Stimulated activated CD4-positive, alpha-beta T cell treated with anti-CD3 and anti-CD28 coated beads, Interleukin-15, amount 100 ng/mL, for 1 hour (primary cell): ENCODE data around the gene MICAL2.

Source experiments
- DNase-seq, 2 donors: peaks; one replicate each; pipeline ENCODE4 v3.0.0-alpha.2; 2020; ENCODE audit warnings: low read depth in 1 of 2, low spot score in 1 of 2

The MICAL2 gene

GRCh38 chr11:12266132-12266531 is 155.7 kb downstream of the MICAL2 start:
- no peak for DNase-seq

- no peak for DNase-seq
These were observed 156.6 kb downstream of the MICAL2 start for GRCh38 chr11:12266943-12267342.

- no peak for DNase-seq
These were observed 157.5 kb downstream of the MICAL2 start for GRCh38 chr11:12267921-12268320.

- no peak for DNase-seq
These were observed 158.7 kb downstream of the MICAL2 start for GRCh38 chr11:12269104-12269441.

GRCh38 chr11:12269446-12270214 is 159.2 kb downstream of the MICAL2 start:
- no peak for DNase-seq

GRCh38 chr11:12270215-12270797 is 159.9 kb downstream of the MICAL2 start:
- DNase-seq, result no peak

DNA sequence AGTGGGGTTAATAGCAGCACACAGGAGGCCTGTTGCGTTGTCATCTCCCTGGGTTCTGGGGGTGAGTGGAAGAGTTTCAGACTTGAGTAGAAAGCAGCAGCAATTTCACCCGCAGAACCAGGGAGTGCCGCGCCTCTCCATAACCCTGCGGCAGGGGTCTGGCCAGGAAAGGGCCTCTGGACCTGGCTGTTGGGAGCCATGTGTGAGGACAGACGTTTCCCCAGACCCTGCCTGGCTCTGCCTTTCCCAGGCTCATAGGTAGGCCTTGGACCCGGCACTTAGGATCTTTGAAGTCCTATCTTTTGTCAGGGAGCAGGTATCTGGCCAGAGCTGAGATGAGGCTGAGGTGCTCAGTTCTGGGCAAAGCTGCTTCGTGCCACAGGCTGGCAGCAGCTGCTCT is 160.4 kb downstream of the MICAL2 start:
- DNase-seq, result no peak

DNA sequence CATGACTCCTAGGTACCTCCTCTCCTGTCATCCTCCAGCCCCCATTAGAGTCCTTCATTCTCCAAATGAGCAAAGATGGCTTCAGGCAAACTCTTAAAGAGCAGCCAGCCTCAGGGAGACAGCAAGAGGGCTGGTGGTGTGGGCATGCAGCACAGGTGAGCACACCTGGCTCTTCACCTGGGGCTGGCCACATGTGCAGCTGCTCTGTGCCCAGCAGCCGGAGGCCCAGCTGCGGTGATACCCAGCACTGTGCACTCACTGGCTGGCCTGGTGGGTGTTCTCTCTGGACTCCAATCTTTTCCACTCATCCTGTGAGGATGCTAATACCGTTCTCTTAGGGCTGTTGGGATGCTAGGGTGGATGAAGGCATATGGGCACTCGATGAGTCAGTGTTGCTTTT is 160.9 kb downstream of the MICAL2 start:
- DNase-seq, result no peak

DNA sequence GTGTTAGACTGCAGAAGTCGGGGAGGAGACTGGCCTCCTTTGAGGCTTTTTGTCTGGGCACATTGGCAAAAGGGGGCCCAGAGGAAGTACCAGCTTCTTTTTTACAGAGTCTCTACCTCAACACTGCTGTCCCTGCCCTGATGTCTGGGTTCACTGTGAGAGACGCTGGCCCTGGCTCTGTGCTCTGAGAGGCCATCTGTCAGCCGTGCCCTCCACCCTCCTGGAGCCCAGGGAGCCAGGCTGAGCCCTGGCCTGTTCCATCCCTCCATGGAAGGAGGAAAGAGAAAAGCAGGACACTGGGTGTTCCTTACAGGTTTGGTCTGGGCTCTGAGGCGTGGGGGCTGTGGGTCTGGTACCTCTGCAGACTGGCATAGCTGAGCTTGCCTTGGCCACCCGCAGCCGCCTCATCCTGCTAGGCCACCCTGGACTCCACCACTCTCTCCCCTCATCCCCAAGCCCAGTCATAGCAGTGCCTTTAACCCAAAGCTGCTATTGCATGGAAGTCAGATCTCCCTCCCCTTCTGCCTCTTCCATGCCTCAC is 161.5 kb downstream of the MICAL2 start:
- no peak for DNase-seq

DNA sequence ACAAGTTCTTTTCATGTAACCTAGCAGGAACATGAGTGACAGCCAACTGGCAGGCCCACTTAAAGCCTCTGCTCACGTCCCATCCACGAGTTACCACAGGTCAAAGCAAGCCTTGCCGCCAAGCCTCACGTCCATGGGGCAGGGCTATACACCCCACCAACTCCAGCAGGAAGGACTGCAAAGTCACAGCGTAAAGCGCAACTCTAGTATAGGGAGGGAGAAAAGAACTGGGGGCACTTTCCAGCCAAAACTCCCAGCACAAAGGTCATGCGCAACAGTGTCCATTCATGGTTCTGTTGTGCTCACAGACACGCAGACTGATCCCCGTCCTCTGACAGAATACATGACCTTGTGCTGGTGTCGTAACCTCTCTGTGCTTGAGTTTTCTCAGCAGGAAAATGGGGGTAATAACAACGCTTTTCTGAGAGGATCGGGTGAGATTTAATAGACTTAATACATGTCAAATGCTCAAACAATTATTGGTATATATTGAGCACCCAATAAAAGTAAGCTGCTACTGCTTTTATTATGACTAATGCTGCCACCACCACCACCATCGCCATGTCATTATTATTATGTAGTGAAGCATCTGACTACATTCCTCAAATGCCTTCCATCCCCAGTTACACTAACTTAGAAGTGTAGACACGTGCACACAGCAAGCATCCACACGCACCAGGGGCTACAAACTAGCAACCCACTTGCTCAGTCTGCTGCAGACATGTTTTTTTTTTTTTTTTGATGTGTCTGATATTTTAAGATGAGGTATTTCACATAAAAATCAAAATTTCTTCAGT is 162.6 kb downstream of the MICAL2 start:
- no peak for DNase-seq

GRCh38 chr11:12273618-12273995 is 163.2 kb downstream of the MICAL2 start:
- no peak for DNase-seq

DNA sequence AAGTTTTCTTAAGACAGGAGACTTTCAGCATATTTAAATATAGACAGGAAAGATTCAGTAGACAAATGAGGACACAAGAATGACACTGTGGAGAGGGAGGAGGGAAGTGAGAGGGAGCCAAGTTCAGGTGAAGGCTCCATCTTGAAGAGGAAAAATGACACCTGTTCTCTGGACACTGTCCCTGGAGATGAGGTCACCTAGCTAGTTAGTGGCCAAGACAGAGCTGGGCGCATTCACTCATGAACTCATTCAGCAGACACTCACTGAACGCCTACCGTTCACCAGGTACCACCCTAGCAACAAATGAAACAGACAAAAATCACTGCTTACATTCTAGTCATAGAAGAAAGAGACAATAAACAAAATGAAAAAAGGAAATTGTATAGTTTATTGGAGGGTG is 163.7 kb downstream of the MICAL2 start:
- no peak for DNase-seq

DNA sequence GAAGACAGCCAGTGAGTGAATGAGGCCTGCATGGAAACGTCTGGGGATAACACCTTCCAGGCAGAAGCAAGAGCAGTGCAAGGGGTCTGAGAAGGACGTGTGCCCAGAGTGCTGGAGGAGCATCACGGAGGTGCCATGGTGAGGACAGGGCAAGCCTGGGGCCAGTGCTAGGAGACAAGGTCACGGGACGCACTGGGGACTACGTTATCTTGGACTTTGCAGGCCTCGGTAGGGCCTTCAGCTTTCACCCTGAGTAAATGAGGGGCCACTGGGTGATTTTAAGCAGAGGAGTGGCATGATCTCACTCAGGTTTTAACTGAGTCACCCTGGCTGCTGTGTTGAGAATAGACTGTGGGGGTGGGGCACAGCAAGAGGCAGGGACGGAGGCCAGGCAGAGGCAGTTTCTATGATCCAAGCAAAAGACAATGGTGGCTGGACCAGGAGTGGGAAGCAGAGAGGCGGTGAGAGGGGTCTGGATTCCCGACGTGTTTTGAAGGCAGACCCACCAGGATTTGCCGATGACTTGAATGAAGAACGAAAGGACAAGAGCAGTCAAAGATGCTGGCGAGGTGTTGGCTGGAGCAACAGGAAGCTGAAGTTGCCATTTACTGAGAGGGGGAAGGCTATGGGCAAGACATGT is 164.3 kb downstream of the MICAL2 start:
- no peak for DNase-seq

- DNase-seq, result no peak
These were observed 165.4 kb downstream of the MICAL2 start for GRCh38 chr11:12275818-12276217.

DNA sequence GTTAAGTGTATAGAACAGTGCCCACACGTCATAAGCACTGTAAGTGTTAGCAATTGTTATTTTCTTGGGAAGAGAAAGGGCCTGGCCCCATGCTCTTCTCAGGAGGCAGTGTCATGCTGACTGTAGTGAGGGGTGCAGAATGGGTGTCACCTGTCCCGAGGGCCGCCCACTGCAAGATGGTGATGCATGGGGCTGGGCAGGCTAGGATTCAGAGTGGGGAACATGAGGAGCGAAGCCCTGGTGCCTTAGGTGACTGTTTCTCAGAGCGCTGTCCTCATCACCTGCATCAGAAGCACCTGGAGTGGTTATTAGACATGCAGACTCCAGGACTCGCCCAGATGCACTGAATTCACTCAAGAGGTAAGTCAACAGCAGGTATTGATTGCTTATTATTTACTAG is 166.0 kb downstream of the MICAL2 start:
- DNase-seq, result no peak

DNA sequence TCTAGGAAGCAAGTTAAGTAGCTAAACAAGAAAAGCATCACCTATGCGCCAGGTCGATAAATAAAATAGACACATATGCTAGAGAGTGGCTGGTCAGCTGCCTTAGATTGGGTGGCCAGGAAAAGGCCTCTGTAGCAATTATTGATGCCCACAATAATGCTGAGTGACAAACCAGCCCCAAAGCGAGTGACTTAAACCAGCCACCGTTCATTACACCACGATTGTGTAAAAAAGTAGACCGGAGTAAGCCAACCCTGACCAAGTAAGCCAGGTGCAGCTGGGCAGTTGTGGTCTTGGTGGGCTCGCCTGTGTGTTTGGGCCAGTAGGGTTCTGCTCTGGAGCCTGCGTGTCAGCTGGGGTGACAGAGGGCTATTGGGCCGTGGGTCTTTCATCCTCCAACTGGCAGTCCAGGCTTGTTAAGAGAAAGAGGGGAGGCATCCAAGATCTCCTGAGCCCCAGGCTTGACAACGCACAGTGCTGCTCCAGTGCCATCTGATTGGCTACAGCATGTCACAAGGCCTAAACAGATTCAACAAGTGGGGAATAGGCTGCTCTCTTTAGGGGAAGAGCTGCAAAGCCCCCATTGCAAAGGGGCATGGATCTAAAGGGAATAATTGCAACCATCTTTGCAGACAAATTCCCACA is 166.6 kb downstream of the MICAL2 start:
- no peak for DNase-seq

DNA sequence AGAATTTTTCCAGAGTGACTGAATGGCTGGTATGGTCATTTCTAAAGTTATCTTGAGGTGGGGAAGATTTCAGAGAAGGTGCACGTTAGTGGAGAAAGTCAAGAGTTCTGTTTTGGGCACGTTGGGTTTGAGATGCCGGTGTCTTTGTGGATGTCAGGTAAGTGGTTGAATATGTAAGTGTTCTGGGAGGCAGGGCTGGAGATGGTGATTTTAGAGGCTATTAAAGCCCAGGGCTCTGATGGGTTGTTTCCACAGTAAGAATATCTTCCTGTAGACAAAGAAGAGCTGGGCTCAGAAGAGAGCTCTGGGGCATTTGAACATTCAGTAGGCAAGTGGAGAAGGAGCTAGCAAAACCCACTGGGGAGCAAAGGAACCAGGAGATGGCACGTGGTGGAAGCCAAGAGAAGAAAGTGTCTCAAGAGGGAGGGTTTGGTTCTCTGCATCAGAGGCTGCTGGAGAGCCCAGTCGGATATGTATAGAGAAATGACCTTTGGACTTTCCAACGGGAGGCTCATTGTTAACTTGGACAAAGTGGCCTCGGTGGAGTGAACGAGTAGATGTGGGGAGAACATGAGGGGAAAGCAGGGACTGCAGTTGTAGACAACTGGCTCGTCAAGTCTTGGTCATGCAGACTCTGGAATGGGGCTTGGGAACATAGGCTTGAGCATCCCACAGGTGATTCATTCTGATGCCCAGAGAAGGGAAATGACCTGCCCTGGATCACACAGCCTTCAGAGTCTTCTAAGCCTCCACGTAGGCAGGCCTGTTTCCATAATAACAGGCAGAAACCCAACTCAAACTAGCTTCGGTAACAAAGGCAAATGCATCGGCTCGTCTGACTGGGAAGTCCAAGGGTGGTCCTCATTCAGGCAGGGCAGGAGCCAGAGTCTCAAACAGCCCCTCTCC is 168.6 kb downstream of the MICAL2 start:
- no peak for DNase-seq

DNA sequence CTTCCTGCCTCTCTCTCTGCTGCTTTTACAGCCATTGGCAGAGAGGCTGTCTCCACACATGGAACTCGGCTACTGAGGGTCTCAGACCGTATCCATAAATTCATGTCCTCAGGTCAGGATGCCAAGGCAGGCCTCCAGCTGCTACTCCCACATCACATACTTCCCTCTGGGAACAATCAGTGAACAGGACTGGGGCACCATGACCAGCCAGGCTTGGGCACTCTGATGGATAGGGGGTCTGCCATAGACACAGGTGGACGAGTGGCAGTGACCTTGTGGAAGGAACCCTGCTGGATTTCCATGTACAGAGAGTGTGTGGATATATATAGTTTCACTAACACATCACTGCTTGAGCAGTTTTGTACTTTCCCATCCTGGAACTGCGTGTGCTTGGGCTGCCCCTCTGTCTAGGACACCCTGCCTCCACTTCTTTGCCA is 169.3 kb downstream of the MICAL2 start:
- DNase-seq, result no peak

DNA sequence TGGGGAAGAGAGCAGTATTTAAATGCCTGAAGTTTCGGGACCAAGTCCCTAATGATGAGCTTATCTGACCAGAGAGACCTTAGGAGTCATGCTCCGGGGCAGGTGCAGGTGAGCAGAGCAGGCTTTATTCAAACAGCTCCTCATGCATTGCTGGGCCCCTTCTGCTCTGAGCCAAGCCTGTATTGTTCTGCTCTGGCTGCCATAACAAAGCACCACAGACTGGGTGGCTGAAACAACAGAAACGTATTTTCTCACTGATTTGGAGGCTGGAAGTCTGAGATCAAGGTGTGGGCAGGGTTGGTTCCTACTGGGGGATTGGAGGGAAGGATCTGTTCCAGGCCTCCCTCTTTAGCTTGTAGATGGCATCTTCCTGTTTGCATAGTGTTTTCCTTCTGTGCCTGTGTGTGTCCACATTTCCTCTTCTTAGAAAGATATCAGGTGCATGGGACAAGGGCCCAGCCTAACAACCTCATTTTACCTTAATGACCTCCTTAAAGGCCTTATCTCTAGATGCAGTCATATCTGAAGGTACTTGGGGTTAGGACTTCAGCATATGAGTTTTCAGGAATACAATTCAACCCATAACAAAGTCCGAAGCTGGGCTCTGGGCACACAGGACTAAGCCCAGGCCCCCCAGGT is 169.9 kb downstream of the MICAL2 start:
- no peak for DNase-seq
